Hematopoietic multipotent progenitor cell (in vitro differentiated cells): ENCODE data around the gene ABCC12. TPM values are rescaled to one million over a fixed set of nuclear protein-coding genes. Genes with fewer than 3 reads are reported as not detected.
"Not testable (repeated sequence)": the region's sequence is repeated elsewhere in the genome, so short reads cannot be mapped to it uniquely, and the experiment has no call there.

Experiments used
- DNase-seq, 3 donors: peaks; one replicate each; pipeline ENCODE4 v3.0.0-alpha.2; 2011 to 2015; ENCODE audit warnings: low read depth in 2 of 3, low spot score in 2 of 3
- total RNA-seq: library from RNA; depleted of rRNA; stranded (reverse); fragments of >200 nt; gene quantifications from one replicate; pipeline ENCODE4 v1.2.3, GENCODE V29; 2012

The ABCC12 gene
- total RNA-seq: not detected

GRCh38 chr16:48155926-48156789, at the start of gene ABCC12:
Gene ABCC12, minus strand, starts transcription at chr16:48155993. Its CDS starts 9,569 bp downstream, at chr16:48146424.
- DNase-seq: no peak

GRCh38 chr16:48204825-48205151, 49.0 kb upstream of the ABCC12 start:
- DNase-seq: no peak

DNA sequence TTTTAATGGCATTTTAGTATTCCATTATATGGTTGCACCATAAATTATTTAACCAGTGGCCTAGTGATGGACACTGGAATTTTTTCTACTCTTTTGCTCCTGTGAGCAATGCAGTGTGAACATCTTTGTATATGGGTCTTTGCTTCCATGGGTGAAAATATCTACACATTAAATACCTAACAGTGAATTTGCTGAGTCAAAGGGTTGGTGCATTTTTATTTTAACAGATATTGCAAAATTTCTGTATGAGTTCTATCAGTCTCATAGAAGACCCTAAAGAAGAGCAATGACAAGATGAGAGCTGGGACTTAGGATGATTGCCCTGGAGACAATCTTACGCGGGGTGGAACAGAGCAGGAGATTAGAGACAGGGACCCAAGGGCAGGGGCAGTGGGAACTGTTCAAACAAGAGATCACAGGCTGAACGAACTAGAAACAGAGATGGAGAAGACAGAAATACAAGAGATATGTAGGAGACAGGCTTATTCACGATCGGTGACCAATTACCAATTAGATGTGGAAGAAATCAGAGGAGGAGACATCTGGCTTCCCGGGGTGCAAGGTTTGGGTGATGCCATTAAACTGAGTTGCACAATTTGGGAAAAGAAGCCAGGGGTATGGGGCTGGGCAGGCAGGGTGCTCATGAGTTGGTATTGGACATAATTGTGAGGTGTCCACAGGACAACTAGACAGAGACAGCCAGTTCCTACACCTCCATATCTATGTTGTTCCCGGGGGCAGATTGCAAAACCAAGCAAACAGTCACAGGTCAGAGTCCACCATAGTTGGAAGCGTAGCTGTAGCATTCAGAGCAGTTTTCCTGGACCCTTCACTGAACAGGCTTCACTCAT, 48.4 kb upstream of the ABCC12 start:
- no peak for DNase-seq

GRCh38 chr16:48201515-48202201, 45.9 kb upstream of the ABCC12 start:
- DNase-seq: no peak

GRCh38 chr16:48197294-48197693, 41.5 kb upstream of the ABCC12 start:
- no peak for DNase-seq

- DNase-seq: no peak
Measured at GRCh38 chr16:48194828-48195556, 39.2 kb upstream of the ABCC12 start.

DNA sequence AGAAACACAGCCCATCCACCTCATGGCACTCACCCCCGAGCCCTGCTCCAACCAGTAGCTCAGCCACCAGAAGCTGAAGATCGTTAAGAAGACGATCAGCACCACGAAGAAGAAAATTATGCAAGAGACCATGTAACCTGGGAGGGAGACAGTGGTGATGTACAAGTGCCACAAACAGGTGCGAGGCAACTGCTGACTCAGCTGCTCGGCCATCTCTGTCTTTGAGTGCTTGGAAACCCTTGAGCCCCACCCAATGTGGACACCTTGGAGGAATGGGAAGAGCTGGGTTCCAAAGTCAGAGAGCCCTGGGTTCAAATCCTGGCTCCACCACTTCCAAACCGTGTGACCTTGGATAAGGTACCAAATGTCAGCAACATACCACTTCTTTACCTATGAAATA, 38.1 kb upstream of the ABCC12 start:
- DNase-seq: no peak

DNA sequence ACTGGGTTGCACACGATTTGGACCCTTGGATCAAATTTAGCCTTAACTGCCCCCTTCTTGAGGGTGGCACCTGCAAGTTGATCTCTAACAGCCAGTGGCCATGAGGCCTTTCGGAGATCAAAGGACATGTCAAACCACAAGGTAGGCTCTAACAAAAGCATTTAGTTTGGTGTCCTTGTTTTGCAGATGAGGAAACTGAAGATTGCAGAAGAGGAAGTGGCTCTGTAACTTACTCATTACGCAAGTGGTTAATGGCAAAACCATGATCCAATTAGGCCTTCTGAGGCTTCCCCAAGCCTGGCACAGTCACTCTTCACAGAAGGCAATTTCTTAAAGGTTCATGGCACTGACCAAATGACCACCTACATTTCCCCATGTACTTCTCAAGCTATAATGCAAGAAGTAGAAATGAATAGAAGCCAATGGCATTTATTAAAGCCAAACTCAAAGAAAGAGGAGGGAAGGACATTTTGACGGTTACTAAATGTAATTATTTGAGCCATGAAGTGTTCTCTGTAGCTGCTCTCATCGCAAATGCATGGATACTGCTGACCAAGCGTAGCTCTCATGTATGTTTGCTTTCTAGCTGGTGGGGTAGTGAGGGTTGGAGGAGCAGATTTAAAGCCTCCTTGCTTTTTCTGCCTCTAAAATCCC, 32.8 kb upstream of the ABCC12 start:
- DNase-seq: no peak

DNA sequence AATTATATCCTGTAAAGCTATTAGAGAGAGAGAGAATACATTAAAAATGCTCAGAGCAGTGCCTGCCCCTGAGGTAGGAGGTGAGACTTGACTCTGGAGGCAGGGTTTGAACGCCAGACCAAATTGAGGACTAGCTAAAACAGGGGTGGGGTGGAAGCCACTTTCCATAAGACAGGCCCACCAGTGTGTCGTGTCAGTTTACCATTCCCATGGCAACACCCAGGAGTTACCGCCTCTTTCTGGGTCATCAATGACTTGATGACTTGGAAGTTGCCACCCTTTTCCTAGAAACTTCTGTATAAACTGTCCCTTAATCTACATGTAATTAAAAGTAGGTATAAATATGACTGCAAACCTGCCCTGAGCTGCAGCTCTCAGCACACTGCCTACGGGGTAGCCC, 32.0 kb upstream of the ABCC12 start:
- DNase-seq: no peak

- no peak for DNase-seq
Measured at GRCh38 chr16:48184681-48185080, 28.9 kb upstream of the ABCC12 start.

DNA sequence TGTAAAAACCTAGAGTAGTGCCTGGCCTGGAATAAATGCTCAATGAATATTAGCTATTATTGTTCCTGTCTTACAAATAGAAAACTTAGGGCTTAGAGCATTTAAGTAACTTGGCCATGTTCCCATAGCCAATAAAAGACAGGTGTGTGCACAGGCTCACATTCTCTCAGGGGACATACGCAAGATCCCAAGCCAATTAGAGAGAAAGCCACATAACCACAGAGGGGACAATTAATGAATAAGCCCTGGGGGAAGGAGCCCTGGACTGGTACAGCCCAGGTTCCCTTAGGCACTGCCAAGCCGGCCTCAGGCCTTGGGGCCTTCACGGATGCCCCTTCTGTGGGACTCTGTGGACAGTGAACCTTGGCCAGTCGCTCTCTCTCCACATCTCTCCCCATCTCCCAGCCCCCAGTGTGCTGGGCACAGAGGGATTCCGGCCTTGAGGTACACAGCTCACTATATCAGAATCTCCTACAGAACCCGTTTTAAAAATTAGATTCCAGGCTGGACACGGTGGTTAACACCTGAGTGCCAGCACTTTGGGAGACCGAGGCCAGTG, 27.3 kb upstream of the ABCC12 start:
- no peak for DNase-seq

DNA sequence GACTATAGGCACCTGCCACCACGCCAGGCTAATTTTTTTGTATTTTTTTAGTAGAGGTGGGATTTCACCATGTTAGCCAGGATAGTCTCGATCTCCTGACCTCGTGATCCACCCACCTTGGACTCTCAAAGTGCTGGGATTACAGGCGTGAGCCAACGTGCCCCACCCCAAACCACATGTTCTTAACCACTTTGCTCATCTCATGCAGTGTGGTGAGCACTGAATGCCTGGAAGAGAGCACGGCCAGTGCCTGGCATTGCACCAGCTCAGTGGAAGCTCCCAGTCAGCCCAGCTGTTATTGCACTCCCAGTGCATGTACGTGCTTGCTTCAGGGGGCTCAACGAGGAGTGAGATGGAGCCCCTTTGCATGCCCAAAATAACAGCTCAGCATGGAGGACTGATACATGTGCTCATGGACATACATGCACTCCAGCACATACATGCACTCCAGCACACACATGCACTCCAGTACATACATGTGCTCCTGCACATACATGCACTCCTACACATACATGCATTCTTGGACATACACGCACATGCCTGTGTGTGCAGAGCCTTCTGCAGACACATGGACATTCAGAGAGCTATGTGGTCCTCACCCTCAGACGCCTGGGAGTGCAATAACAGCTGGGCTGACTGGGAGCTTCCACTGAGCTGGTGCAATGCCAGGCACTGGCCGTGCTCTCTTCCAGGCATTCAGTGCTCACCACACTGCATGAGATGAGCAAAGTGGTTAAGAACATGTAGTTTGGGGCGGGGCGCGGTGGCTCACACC, 26.1 kb upstream of the ABCC12 start:
- not testable (repeated sequence) for DNase-seq

DNA sequence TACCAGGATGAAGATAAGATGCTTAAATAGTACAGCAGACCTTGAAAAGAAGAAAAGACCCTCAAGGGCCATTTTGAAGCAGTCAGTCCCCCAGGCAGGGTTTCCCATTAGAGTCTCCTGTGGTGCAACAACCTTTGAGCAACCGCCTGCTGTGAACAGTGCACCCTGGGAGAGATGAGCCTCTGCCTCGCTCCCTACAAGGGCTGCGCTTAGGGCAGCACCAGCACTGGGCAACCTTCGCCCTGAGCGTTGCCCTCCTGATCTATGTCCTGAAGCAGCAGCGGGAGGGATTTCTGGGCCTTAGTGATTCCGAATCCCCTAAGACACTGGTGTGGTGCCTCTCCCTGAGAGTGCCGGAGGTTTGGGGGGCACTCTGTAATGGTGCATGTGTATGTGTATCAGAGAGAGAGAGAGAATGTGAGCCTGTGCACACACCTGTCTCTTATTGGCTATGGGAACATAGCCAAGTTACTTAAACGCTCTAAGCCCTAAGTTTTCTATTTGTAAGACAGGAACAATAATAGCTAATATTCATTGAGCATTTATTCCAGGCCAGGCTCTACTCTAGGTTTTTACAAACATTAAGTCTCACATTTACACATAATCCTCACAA, 25.2 kb upstream of the ABCC12 start:
- DNase-seq: no peak

- no peak for DNase-seq
Measured at GRCh38 chr16:48176635-48177408, 21.0 kb upstream of the ABCC12 start.

DNA sequence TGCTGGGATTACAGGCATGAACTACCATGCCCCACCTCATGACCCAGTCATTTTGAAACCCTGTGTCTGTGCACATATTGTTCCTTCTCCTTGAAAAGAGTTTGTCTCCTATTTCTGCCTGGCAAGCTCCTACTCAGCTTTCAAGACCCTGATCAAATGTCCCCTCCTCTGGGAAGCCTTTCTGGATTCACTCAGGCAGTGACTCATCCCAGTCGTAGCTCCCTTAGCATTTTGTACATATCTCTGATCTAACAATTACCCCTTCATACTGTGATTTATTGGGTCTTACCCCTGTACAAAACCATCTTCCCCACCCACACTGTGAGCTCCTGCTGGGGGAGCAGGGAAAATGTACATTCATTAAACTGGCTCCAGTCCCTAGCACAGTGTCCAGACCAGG, 18.1 kb upstream of the ABCC12 start:
- no peak for DNase-seq

DNA sequence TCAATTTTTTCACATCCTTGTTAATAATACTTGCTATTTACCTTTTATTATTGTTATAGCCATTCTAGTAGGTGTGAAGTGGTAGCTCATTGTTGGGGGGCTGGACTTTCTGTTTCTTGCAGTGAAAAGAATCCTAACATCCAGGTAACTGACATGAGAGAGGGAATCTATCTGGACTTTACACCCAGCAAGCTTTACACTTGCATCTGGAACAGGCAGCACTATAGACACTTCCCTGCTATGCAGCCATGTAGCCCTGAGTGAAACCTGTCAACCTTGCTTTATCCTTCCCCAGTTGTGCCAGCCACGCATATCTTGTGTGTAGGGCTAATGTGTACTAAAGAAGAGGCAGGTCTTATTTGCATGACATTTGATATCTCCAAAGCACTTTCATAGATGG, 16.9 kb upstream of the ABCC12 start:
- no peak for DNase-seq

DNA sequence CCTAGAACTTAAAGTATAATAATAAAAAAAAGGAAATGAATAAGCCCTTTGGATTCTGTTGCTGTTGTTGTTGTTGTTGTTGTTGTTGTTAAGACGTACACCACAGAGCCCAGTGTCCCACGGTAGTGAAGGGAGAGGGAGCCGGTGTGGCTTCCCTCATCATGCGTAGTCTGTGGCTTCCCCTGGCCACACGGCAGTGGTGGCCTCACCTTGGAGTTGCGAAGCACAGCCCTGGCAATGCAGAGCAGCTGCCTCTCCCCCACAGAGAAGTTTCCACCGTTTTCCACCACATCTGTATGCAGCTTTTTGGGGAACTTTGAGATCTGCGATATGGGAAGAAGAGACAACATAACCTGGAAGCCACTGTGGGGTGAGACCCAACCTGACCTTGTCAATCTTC, 14.1 kb upstream of the ABCC12 start:
- DNase-seq: no peak

GRCh38 chr16:48168075-48168474, 12.3 kb upstream of the ABCC12 start:
- no peak for DNase-seq
